PC-9 (cell line): ENCODE data around the gene HNRNPLL.

Experiments used
- CTCF ChIP-seq: fragments of 200-600 bp; sonication (generic); conservative IDR thresholded peaks from 2 replicates; pipeline ENCODE4 v1.6.1; 2017; ENCODE audit warnings: mixed run types, antibody characterized with exemption, mild to moderate bottlenecking, moderate library complexity
- EZH2 ChIP-seq: fragments of 200-600 bp; sonication (generic); IDR thresholded peaks from 2 replicates; pipeline ENCODE4 v1.8.0; 2017; ENCODE audit warnings: antibody characterized with exemption, low read depth

DNA sequence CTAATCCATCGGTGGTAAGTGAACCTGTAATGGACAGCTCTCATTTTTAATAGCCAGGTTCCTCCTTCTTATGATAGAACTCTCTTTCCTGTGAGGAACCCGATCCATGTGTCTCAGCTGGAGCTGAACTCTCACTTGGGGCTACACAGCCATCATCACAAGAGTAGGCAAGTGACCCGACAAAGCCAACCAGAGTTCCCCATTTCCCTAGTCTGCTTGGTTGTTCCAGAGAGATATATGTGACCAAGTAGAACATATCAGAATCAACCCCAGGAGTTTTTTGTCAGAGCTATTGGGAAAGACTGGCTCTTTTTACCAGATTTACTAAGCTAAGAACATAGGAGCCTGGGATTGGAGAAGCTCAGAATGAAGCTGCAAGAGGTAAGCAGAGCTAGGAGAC, 14.6 kb upstream of the HNRNPLL start:
- TF ChIP-seq CTCF = no peak
- no peak for TF ChIP-seq EZH2
